HFFc6 (cell line): ENCODE data around the gene RAPGEF4. TPM values are rescaled to one million over a fixed set of nuclear protein-coding genes. Genes with fewer than 3 reads are reported as not detected.

Experiments
- DNase-seq: peaks from one replicate; pipeline ENCODE4 v3.0.0-alpha.2; 2018
- H3K27ac Mint-ChIP-seq: 2 replicates; pipeline ENCODE4 v1.8.0; 2020; ENCODE audit warnings: mild to moderate bottlenecking, mixed read lengths
- H3K27me3 Mint-ChIP-seq: 2 replicates; pipeline ENCODE4 v1.8.0; 2021; ENCODE audit warnings: mild to moderate bottlenecking, moderate library complexity, mixed read lengths; ENCODE audit not compliant: insufficient read depth
- H3K36me3 Mint-ChIP-seq: 2 replicates; pipeline ENCODE4 v1.8.0; 2021; ENCODE audit warnings: low read depth, mixed read lengths
- H3K4me1 Mint-ChIP-seq: 2 replicates; pipeline ENCODE4 v1.8.0; 2020; ENCODE audit warnings: low read depth, mixed read lengths
- H3K4me3 Mint-ChIP-seq: 2 replicates; pipeline ENCODE4 v1.8.0; 2020; ENCODE audit warnings: mild to moderate bottlenecking, moderate library complexity, mixed read lengths
- H3K9me3 Mint-ChIP-seq: 2 replicates; pipeline ENCODE4 v1.8.0; 2020; ENCODE audit warnings: mild to moderate bottlenecking, mixed read lengths
- CTCF ChIP-seq: fragments of 200-600 bp; sonication (generic); IDR thresholded peaks from 2 replicates; pipeline ENCODE4 v1.5.0; 2021; ENCODE audit warnings: antibody characterized with exemption, mild to moderate bottlenecking
- total RNA-seq, 6 experiments: library from RNA; stranded (reverse); fragmentation: NEBNext Ultra II Directional; extraction: Animal tissue kit (Norgen Biotek cat#: 25700); gene quantifications; 2 replicates in 1 of 6; 3 replicates in 5 of 6; pipeline ENCODE4 v1.2.3, GENCODE V29; 2021

Gene RAPGEF4
- total RNA-seq, 6 experiments from 2014 or later, result 0.14 to 0.37 (median 0.18) TPM

GRCh38 chr2:172949522-172949921 lies 213.9 kb downstream of the RAPGEF4 start:
- H3K36me3 Mint-ChIP-seq, result no peaks in the 10 kb centered on the region

GRCh38 chr2:172950565-172950964 lies 214.9 kb downstream of the RAPGEF4 start:
- Mint-ChIP-seq H3K4me3 (no peak overlapping the region), H3K9me3 (no peaks in the 10 kb centered on the region), H3K36me3 (no peaks in the 10 kb centered on the region), H3K27ac (no peak overlapping the region), H3K27me3 (no peaks in the 10 kb centered on the region; the same call in 1 of the 2 replicates), H3K4me1 (peaks cover 46% of the 10 kb centered on the region)
- DNase-seq, result no peak
- TF ChIP-seq CTCF, result no peak

More at GRCh38 chr2:172949522-172949921, 213.9 kb downstream of the RAPGEF4 start:
- Mint-ChIP-seq H3K4me3 (no peak overlapping the region), H3K27ac (no peak overlapping the region), H3K4me1 (peaks cover 41% of the 10 kb centered on the region), H3K27me3 (no peaks in the 10 kb centered on the region), H3K9me3 (no peaks in the 10 kb centered on the region)
- DNase-seq, result no peak
- TF ChIP-seq CTCF, result no peak

GRCh38 chr2:172951554-172951953 lies 215.9 kb downstream of the RAPGEF4 start:
- Mint-ChIP-seq H3K27me3 (no peaks in the 10 kb centered on the region; the same call in 1 of the 2 replicates), H3K4me3 (no peak overlapping the region), H3K9me3 (no peaks in the 10 kb centered on the region), H3K4me1 (peaks cover 50% of the 10 kb centered on the region), H3K27ac (no peak overlapping the region), H3K36me3 (no peaks in the 10 kb centered on the region)
- TF ChIP-seq CTCF, result no peak
- DNase-seq, result no peak

GRCh38 chr2:172953411-172953810 lies 217.8 kb downstream of the RAPGEF4 start:
- peak overlapping the region; percentile 81 for H3K27ac Mint-ChIP-seq
- H3K27me3 Mint-ChIP-seq, result no peaks in the 10 kb centered on the region; the same call in 1 of the 2 replicates
- no peak for TF ChIP-seq CTCF
- peak overlapping the region; percentile 10; the same call in 1 of the 2 replicates for H3K4me3 Mint-ChIP-seq
- peaks cover 36% of the 10 kb centered on the region for H3K4me1 Mint-ChIP-seq
- DNase-seq, result peak; percentile 24
- no peaks in the 10 kb centered on the region for H3K36me3 Mint-ChIP-seq
- no peaks in the 10 kb centered on the region for H3K9me3 Mint-ChIP-seq

- Mint-ChIP-seq H3K4me3 (peak overlapping the region; percentile 6), H3K27me3 (no peaks in the 10 kb centered on the region; the same call in 1 of the 2 replicates), H3K36me3 (no peaks in the 10 kb centered on the region), H3K4me1 (peaks cover 36% of the 10 kb centered on the region), H3K9me3 (no peaks in the 10 kb centered on the region), H3K27ac (peak overlapping the region; percentile 81)
- peak; percentile 26 for DNase-seq
- no peak for TF ChIP-seq CTCF
Observed at GRCh38 chr2:172953970-172954852, 218.6 kb downstream of the RAPGEF4 start.
